Heart left ventricle (tissue), 16 donors: ENCODE data around the gene IFIH1. TPM values are rescaled to one million over a fixed set of nuclear protein-coding genes. Genes with fewer than 3 reads are reported as not detected.

ENCODE experiments used
- ATAC-seq, 4 donors: fragments of 200-7000 bp; cut with Tn5 transposase; one replicate each; pipeline ENCODE4 v1.9.1; 2020 to 2022; ENCODE audit warnings: moderate library complexity in 4 of 4, mild to moderate bottlenecking in 3 of 4, moderate number of reproducible peaks in 1 of 4
- DNase-seq, 5 donors: peaks; one replicate each; pipeline ENCODE4 v3.0.0-alpha.2; 2020
- H3K27ac ChIP-seq, 12 donors: fragments of 200-600 bp; sonication (generic) in 4 of 12; one replicate each; pipeline versions ENCODE4 v1.5.0 to v1.8.0; 2016 to 2022; ENCODE audit warnings: mild to moderate bottlenecking in 2 of 12
- H3K27me3 ChIP-seq, 9 donors: fragments of 200-600 bp; sonication (generic) in 2 of 9; one replicate each; pipeline versions ENCODE4 v1.5.1 to v1.8.0; 2016 to 2022; ENCODE audit warnings: mild to moderate bottlenecking in 3 of 9
- H3K36me3 ChIP-seq, 9 donors: fragments of 200-600 bp; sonication (generic) in 2 of 9; one replicate each; pipeline versions ENCODE4 v1.5.0 to v1.8.0; 2018 to 2022; ENCODE audit warnings: mild to moderate bottlenecking in 2 of 9
- H3K4me1 ChIP-seq, 12 donors: fragments of 200-600 bp; sonication (generic) in 4 of 12; one replicate each; pipeline versions ENCODE4 v1.5.0 to v1.8.0; 2016 to 2022; ENCODE audit warnings: mild to moderate bottlenecking in 3 of 12
- H3K4me3 ChIP-seq, 12 donors: fragments of 200-600 bp; sonication (generic) in 4 of 12; one replicate each; pipeline versions ENCODE4 v1.5.0 to v1.8.0; 2017 to 2022; ENCODE audit warnings: mild to moderate bottlenecking in 9 of 12, moderate library complexity in 4 of 12
- H3K9me3 ChIP-seq, 12 donors: fragments of 200-600 bp; sonication (generic) in 4 of 12; one replicate each; pipeline versions ENCODE4 v1.5.0 to v1.8.0; 2016 to 2022; ENCODE audit warnings: mild to moderate bottlenecking in 1 of 12
- POLR2A ChIP-seq, 2 donors: fragments of 450-650 bp; IDR thresholded peaks; one replicate each; pipeline ENCODE4 v1.6.1; 2017; ENCODE audit warnings: antibody characterized with exemption in 2 of 2, mild to moderate bottlenecking in 2 of 2, moderate library complexity in 2 of 2
- WGBS, 4 donors: extraction: QIAGEN DNeasy Blood & Tissue Kit in 2 of 4; methylation state at CpG; one replicate each; pipeline versions ENCODE4 v1.1.5 to v1.1.7; 2013 to 2018; 5-methylcytosine and 5-hydroxymethylcytosine counted together
- intact Hi-C, 10 donors: fragments of 100-400 bp; cut with DNase I; formaldehyde crosslinking; loops; one replicate each; pipeline versions ENCODE4 v1.11.1 to v1.14.2; 2022
- polyA plus RNA-seq, 2 donors: library from polyadenylated mRNA; stranded (reverse); fragments of 200-250 nt; gene quantifications; one replicate each; pipeline ENCODE4 v1.2.3, GENCODE V29; 2013
- total RNA-seq, 9 donors: library from RNA; depleted of rRNA in 2 of 9; stranded (reverse); fragments of >200 nt in 2 of 9; fragmentation: NEBNext Ultra II Directional in 3 of 9; extraction: Animal tissue kit (Norgen Biotek cat#: 25700) in 3 of 9; gene quantifications; one replicate each; pipeline versions ENCODE4 v1.1.0 to v1.2.4, GENCODE V29; 2016 to 2023
- TF ChIP-seq, protein P1 (sequence below), 12 donors: fragments of 200-600 bp; sonication (generic) in 4 of 12; IDR thresholded peaks; one replicate each; pipeline versions ENCODE4 v1.5.0 to v1.8.0; 2018 to 2022; ENCODE audit warnings: antibody characterized with exemption in 12 of 12, mild to moderate bottlenecking in 5 of 12
- donor health status: ischemic (EF 13 %, LVEDD 7.1; RV severe dilation, severe dysfunction).
- donor health status: healthy with polysubstance abuse.
- donor health status: DM: no; HTN: yes; CAD: no.
- donor health status: DM: no; HTN: no; CAD: no.
- donor health status: ischemic (EF 25% LVEDD 6.9; RV normal size, moderate dysfunction).
- donor health status: ischemic (EF 25% LVEDD 5.7; RV mildly dilated, moderate dysfunction).
- donor health status: healthy.
- donor health status: DM: yes; HTN: yes; CAD: no.
- donor health status: ischemic (EF 35%, LVEDD 5.7; RV mildly dilated, moderate dysfunction).
- donor health status: nonischemic (EF 11% LVEDD 7.7; RV severe dilation, severe dysfunction).
- donor health status: DM: yes; HTN: yes; CAD: no.
- donor health status: PGD.
- donor health status: ischemic (EF 29% LVEDD 5.4; RV normal size, mild dysfunction).
- donor health status: nonischemic (EF 23%, LVEDD 6.1; RV moderate dilation, normal function).

IFIH1 gene
- total and polyA plus RNA-seq, 11 donors = 3.4 to 24.2 (median 5.5) TPM

GRCh38 chr2:162245781-162246180 is 72.7 kb downstream of the IFIH1 start:
- H3K4me1 ChIP-seq = peaks cover 0 to 20% (median 8%) of the 10 kb centered on the region in 12 donors
- peak overlapping the region in 3 of 12 donors; percentile 15 to 73 (median 68) for H3K27ac ChIP-seq
- H3K27me3 ChIP-seq = no peaks in the 10 kb centered on the region
- H3K36me3 ChIP-seq = no peaks in the 10 kb centered on the region
- intact Hi-C loops = no loop called here
- DNase-seq (no peak), ATAC-seq (no peak)
- peaks cover 0 to 9% (median 3%) of the 10 kb centered on the region in 12 donors for H3K9me3 ChIP-seq
- no peak for TF ChIP-seq POLR2A (IDR thresholded peaks at IDR 0.05)
- TF ChIP-seq, protein P1, sequence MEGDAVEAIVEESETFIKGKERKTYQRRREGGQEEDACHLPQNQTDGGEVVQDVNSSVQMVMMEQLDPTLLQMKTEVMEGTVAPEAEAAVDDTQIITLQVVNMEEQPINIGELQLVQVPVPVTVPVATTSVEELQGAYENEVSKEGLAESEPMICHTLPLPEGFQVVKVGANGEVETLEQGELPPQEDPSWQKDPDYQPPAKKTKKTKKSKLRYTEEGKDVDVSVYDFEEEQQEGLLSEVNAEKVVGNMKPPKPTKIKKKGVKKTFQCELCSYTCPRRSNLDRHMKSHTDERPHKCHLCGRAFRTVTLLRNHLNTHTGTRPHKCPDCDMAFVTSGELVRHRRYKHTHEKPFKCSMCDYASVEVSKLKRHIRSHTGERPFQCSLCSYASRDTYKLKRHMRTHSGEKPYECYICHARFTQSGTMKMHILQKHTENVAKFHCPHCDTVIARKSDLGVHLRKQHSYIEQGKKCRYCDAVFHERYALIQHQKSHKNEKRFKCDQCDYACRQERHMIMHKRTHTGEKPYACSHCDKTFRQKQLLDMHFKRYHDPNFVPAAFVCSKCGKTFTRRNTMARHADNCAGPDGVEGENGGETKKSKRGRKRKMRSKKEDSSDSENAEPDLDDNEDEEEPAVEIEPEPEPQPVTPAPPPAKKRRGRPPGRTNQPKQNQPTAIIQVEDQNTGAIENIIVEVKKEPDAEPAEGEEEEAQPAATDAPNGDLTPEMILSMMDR (IDR thresholded peaks at IDR 0.05) = no peak
- H3K4me3 ChIP-seq = no peak overlapping the region

GRCh38 chr2:162245061-162245460 is 73.4 kb downstream of the IFIH1 start:
- DNase-seq (no peak), ATAC-seq (peak in 3 of 4 donors; percentile 33 to 52 (median 49))
- no peaks in the 10 kb centered on the region for H3K36me3 ChIP-seq
- peak overlapping the region in 9 of 12 donors; percentile 1 to 74 (median 58) for H3K27ac ChIP-seq
- H3K27me3 ChIP-seq = no peaks in the 10 kb centered on the region
- peaks cover 0 to 20% (median 8%) of the 10 kb centered on the region in 12 donors for H3K4me1 ChIP-seq
- no peak overlapping the region for H3K4me3 ChIP-seq
- 87 to 94% (median 89%) methylated on average over 1 of the region's 1 CpG for WGBS, 4 donors
- intact Hi-C loops = no loop called here
- H3K9me3 ChIP-seq = peaks cover 0 to 5% (median under 1%) of the 10 kb centered on the region in 12 donors
- no peak for TF ChIP-seq POLR2A (IDR thresholded peaks at IDR 0.05)
- TF ChIP-seq, protein P1 (IDR thresholded peaks at IDR 0.05) = no peak

- Histone ChIP-seq H3K36me3 (no peaks in the 10 kb centered on the region), H3K4me1 (peaks cover 0 to 20% (median 8%) of the 10 kb centered on the region in 12 donors), H3K9me3 (peaks cover 0 to under 1% (median 0%) of the 10 kb centered on the region in 12 donors), H3K27me3 (no peaks in the 10 kb centered on the region), H3K4me3 (no peak overlapping the region), H3K27ac (peak overlapping the region in 9 of 12 donors; percentile 1 to 74 (median 58))
- ATAC-seq (peak; percentile 24 to 94 (median 90)), DNase-seq (peak in 3 of 5 donors; percentile 27 to 66 (median 59))
- TF ChIP-seq, protein P1 (IDR thresholded peaks at IDR 0.05) = no peak
- no peak for TF ChIP-seq POLR2A (IDR thresholded peaks at IDR 0.05)
- intact Hi-C loops = no loop called here
- WGBS, 4 donors = 30 to 66% (median 53%) methylated on average over 2 of the region's 2 CpGs
Measured at GRCh38 chr2:162244541-162245031, 73.9 kb downstream of the IFIH1 start.

DNA sequence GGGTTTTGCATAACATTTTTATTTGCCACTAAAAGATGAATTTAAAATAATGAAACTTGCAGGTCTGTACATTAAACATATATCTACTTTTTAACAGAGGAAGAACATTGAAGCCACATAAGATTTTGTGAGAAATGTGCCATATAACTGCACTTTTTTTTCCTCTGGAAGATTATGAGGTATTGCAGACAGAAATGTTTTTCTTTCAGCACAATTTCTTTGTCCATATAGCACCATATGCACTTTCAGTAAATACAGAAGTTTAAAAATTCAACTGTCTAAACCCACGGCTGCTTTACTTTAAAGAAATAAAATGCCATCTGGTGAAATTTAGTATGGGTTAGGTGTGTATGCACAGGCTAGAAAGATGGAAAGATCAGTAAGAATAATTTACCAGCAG is 74.8 kb downstream of the IFIH1 start:
- Histone ChIP-seq H3K4me1 (peaks cover 0 to 20% (median 8%) of the 10 kb centered on the region in 12 donors), H3K27ac (peak overlapping the region in 9 of 12 donors; percentile 13 to 74 (median 61)), H3K36me3 (no peaks in the 10 kb centered on the region), H3K27me3 (no peaks in the 10 kb centered on the region), H3K4me3 (peak overlapping the region in 7 of 12 donors; percentile 37 to 53 (median 47)), H3K9me3 (no peaks in the 10 kb centered on the region)
- 77 to 82% (median 79%) methylated on average over 1 of the region's 1 CpG for WGBS, 4 donors
- ATAC-seq (no peak), DNase-seq (no peak)
- intact Hi-C loops = no loop called here
- TF ChIP-seq POLR2A (IDR thresholded peaks at IDR 0.05) = no peak
- TF ChIP-seq, protein P1 (IDR thresholded peaks at IDR 0.05) = no peak
